Measurements from ENCODE around the gene TCF20.

TCF20 gene

GRCh38 chr22:42227435-42227834 lies 43.0 kb downstream of the TCF20 start:
- H3K27ac ChIP-seq = no peak overlapping the region
- no peak overlapping the region for H3K4me3 ChIP-seq (ENCODE audit: low read depth, low read length)
- H3K27me3 ChIP-seq (ENCODE audit: control insufficient read depth, insufficient read depth, low read length) = no peaks in the 10 kb centered on the region
- no peak for TF ChIP-seq CTCF (IDR thresholded peaks at IDR 0.05)
- peaks cover 4% of the 10 kb centered on the region for H3K4me1 ChIP-seq
- no peak overlapping the region for H3K4me2 ChIP-seq (ENCODE audit: low read length)
- H3K9me3 ChIP-seq (ENCODE audit: control insufficient read depth, low read length) = no peaks in the 10 kb centered on the region
- H3K79me2 ChIP-seq = peaks cover 22% of the 10 kb centered on the region
- H2AFZ ChIP-seq = no peak overlapping the region
- no peaks in the 10 kb centered on the region for H3K36me3 ChIP-seq (ENCODE audit: control insufficient read depth, insufficient read depth, low read length)
- H3K9ac ChIP-seq = no peak overlapping the region

- peaks cover 4% of the 10 kb centered on the region for H3K4me1 ChIP-seq
- H3K79me2 ChIP-seq = peaks cover 23% of the 10 kb centered on the region
- no peak overlapping the region for H2AFZ ChIP-seq
- H3K27me3 ChIP-seq (ENCODE audit: control insufficient read depth, insufficient read depth, low read length) = no peaks in the 10 kb centered on the region
- no peak overlapping the region for H3K27ac ChIP-seq
- H3K4me3 ChIP-seq (ENCODE audit: low read depth, low read length) = no peak overlapping the region
- no peak overlapping the region for H3K4me2 ChIP-seq (ENCODE audit: low read length)
- TF ChIP-seq CTCF (IDR thresholded peaks at IDR 0.05) = no peak
- H3K36me3 ChIP-seq (ENCODE audit: control insufficient read depth, insufficient read depth, low read length) = no peaks in the 10 kb centered on the region
- H3K9me3 ChIP-seq (ENCODE audit: control insufficient read depth, low read length) = no peaks in the 10 kb centered on the region
- H3K9ac ChIP-seq = no peak overlapping the region
These were observed 44.6 kb downstream of the TCF20 start for GRCh38 chr22:42225841-42226240.

- H3K79me2 ChIP-seq = peaks cover 20% of the 10 kb centered on the region
- H3K36me3 ChIP-seq (ENCODE audit: control insufficient read depth, insufficient read depth, low read length) = no peaks in the 10 kb centered on the region
- no peak overlapping the region for H3K4me2 ChIP-seq (ENCODE audit: low read length)
- no peak overlapping the region for H3K27ac ChIP-seq
- H2AFZ ChIP-seq = no peak overlapping the region
- no peak overlapping the region for H3K4me3 ChIP-seq (ENCODE audit: low read depth, low read length)
- H3K9me3 ChIP-seq (ENCODE audit: control insufficient read depth, low read length) = no peaks in the 10 kb centered on the region
- no peak for TF ChIP-seq CTCF (IDR thresholded peaks at IDR 0.05)
- H3K9ac ChIP-seq = no peak overlapping the region
- H3K27me3 ChIP-seq (ENCODE audit: control insufficient read depth, insufficient read depth, low read length) = no peaks in the 10 kb centered on the region
- no peaks in the 10 kb centered on the region for H3K4me1 ChIP-seq
These were observed 48.3 kb downstream of the TCF20 start for GRCh38 chr22:42222140-42222539.

Data from parathyroid adenoma (tissue), 2 donors.